NOMO-1 treated with DMSO at 0.1 percent for 48 hours (cell line): ENCODE data around the gene CLIC5.
A peak's percentile ranks its signal among the peaks of the same experiment; 100 is the strongest.

ENCODE experiments used
- DNase-seq: peaks from one replicate; lab custom pipeline; 2025; ENCODE audit not compliant: unreplicated experiment; lab: John Stamatoyannopoulos, UW

The CLIC5 gene

DNA sequence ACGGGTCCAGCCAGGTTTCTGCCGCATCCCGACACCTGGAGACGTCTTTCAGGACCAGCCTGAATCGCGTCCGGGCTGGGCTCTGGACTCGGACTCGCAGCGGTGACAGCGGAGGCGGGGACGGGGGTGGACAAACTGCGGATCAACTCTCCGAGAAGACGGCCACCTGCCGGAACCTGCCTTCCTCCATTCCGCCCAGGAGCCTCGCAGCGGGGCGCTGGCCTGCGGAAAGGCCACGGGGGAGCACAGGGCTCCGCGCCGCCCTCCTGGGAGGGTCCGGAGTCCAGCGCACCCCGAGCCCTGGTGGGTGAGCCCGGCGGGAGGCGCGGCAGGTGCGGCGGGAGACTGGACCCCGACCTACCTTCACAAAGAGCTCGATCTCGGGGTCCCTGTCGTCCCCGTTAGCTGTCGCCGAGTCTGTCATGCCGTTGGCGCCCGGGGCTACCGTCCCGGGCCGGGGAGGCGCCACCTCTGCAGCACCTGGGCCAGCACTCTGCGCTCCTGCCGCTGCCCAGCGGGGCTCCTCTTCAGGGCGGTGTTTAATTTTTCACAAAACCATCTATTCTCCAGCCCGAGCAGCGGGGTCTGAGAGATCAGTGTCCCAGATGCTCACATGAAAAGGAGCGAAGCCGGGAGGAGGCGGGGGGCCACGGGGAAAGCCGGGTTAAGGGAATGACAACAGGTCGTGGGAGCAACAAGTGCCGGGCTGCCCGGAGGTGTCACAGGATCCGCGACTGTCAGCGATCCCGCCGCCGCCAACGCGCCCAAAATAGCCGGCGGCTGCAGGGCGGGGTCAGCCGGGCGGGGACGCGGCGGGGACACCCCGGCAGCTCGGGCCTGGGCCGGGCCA lies at the start of gene CLIC5:
Gene CLIC5, minus strand, starts transcription at position 742 of the 850 bp plus-strand sequence. Its CDS starts 318 bp downstream, at position 424.
- DNase-seq = no peak

DNA sequence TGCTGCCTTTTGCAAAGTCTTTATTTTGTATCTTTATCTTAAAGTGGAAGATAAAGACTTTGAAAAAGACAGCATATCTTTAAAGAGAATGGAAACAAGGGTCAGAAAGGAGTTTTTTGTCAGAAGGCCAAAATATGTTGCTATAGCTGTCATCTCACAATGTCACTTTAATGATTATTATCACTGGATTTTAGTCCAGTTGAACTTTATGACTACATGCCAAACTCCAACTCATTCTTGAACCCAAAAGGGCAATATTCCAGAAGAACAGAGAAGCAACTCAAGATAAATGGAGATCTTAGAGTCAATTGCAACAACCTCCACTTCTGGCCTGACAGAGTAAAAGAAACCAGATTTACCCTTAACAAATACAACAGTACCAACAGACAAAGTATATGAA lies 47.3 kb upstream of the CLIC5 start:
- DNase-seq = no peak

DNA sequence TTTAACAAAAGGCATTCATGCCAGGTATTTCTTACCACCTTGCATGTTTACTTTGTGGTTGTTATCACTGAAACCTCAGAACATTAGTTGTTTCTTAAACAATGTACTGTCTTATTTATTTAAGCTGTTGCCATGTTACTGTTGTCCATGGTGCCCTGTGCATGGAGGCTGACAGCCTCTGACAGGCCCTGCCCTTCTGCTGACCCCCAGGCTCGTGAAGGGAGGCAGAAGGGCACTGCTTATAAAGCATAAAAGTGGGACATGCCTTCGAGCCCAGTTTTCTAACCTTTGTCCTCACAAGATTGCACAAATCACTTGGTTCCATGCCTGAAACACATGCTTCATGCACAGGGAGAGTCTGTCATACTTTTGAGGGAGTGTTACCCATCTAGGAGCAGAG lies 46.7 kb upstream of the CLIC5 start:
- DNase-seq = no peak

DNA sequence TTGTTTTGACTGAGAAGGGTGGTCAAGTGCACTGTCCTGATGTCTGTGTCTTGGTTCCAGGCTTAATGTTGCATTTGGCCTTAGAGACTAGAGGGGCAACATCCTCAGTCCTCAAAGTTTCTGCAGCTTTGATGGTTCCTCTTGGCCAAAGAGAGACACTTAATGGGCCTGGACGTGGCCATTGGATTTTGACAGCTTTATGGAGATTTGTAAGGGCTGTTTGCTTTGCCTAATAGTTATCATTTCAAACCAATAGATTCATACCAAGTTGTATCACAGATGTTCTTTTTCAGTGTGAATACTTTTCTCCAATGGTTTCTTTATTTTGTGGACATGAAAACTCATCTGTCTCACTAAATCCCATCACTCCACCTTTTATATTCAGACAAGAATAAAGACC lies 45.8 kb upstream of the CLIC5 start:
- DNase-seq = no peak

DNA sequence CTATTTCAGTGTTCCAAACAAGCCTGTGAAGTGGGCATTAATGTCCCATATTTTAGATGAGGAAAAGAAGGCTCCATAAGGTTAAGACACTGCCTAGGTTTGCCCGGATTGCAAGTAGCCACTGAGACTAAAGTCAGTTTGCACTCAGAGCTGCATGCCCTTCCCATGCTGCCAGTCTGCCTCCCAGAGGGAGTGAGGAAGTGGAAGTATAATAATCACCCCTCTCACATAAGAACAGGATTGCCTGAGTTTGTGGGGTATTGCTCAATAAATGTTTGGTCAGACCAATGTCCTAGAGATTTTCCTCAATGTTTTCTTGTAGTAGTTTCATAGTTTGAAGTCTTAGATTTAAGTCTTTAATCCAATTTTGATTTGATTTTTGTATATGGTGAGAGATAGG lies 43.9 kb upstream of the CLIC5 start:
- peak; percentile 46 for DNase-seq

DNA sequence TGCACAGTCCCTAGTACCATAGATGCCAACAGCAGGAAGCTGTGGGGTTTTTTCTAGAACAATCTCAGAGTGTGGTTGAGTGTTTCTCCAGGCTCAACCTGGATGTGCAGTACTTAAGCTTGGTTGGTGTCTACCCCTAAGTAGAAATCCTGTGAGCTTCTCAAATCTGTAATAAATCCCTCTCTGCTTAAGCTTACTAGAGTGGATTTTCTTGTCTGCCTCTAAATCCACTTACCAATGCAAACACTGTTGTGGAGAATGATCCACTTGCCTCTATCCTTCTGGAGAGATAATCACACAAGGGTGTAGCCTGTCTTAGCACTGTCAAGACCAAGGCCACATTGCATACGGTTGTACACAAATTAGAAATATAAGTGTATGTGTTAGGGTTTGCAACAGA lies 43.3 kb upstream of the CLIC5 start:
- peak; percentile 2 for DNase-seq

DNA sequence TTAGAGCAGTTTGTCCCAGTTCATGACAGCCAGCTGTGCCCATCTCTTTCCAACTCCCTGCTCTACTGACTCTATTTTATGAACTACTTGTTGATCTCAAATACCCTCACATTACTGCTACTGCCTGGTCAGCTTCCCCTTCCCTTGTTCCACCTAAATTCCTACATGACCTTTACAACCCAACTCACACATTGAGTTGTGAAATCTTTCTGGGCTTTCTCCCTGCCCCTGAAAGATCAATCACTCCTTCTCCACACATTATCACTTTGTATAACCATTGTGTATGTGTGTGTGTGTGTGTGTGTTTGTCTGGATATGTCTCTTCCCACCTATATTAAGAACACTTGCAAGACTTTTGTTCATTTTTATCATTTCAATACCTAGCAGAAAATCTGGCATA lies 42.1 kb upstream of the CLIC5 start:
- DNase-seq = no peak

DNA sequence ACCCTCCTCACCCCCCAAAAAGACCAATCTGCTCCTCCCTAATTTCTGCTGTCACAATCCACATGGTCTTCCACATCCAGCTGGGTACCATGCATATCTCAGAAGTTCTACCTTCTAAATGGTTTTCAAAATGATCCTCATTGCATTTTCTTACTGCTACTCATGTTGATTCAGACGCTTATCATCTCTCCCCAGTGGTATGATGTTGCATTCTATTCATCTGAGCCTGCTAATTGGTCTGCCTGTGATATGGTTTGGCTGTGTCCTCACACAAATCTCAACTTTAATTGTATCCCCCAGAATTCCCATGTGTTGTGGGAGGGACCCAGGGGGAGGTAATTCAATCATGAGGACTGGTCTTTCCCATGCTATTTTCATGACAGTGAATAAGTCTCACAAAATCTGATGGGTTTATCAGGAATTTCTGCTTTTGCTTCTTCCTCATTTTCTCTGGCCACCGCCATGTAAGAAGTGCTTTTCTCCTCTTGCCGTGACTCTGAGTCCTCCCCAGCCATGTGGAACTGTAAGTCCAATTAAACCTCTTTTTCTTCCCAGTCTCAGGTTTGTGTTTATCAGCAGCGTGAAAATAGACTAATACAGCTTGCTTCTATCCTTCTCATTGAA lies 41.4 kb upstream of the CLIC5 start:
- no peak for DNase-seq

DNA sequence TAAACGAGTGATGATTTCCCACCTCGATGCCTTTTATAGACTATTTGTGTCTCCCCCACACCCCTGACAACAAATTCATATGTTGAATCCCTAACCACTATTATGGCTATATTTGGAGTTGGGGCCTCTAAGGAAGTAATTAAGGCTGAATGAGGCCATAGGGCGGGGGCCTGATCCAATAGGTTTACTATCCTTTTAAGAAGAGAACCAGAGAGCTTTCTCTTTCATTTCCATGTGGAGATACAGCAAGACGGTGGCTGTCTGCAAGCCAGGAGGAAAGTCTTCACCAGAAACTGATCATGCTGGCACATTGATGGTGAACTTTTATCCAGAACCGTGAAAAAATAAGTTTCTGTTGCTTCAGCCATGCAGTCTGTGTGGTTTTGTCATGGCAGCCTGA lies 38.9 kb upstream of the CLIC5 start:
- peak; percentile 48 for DNase-seq

DNA sequence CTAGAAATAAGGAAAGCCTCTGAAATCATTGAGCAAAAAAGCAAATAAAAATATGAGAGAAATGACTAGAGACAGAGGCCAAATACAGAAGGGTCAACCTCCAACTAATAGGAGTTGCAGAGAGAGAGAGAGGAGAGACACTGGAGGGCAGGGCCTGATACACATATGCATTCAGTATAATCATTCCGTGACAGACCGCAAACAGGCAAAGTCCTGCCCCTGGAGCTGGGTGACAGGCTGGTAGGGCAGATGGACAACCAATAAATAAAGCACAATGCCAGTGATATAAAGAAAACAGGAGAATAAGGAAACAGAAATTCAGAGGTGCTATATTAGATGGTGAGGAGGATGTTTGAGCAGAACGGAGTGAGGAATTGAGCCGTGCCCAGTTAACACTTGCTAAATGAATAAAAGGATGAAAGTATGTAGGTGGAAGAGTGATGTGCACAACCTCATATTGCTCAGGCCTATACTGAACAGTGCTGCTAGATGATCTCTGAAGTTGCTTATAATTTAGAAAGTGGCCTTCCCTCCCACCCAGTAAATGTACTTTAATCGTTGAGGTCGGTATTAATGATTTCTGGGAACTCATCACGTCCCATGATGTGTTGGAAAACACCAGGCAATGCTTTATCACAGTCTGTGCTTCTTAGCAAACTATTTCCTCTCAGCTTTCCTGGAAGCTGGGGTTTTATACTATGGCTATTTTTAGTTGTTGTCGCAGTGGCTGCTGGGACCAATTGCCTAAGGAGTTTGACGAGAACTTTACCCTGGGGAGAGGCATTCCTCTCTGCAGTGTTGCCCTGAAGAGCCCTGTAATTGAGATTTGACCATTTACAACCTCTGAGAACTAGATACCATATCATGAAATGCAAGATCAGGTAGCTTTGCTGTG lies 37.6 kb upstream of the CLIC5 start:
- DNase-seq = no peak

DNA sequence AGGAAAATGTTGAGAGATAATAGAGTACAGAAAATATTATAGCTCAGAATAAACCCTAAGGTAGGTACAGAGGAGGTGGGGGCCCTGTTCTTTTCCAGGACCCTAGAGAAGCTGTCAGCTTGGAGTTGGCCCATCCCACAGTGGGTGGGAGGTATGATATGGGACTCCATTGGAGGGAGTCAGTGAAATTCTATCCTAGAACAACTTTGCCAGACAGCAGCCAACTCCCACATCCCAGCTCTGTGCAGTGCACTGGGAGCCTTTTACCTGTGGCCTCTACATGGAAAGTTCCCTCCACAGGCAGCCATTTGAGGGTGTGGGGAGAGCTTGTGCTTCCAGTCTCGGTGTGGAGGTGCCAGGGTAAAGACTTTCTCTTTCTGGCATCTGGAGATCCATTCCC lies 36.8 kb upstream of the CLIC5 start:
- DNase-seq = no peak

DNA sequence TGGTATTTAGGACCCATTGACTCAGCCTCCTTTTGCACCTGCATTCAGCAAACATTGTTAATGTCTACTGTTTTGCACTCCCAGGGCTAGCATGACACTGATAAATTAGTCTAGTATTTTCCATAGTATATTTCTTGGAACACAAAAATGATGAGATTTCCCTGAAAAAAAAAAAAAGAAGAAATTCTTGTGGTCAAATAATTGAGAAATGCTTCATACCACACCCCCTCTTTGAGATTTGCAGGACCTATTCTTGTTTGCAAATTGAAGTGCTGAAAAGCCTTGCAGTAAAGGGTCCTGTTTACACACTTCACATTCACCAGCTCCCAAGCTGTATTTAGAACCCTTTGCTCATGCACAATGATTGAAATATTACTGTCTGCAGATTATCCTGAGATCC lies 36.3 kb upstream of the CLIC5 start:
- DNase-seq = no peak

DNA sequence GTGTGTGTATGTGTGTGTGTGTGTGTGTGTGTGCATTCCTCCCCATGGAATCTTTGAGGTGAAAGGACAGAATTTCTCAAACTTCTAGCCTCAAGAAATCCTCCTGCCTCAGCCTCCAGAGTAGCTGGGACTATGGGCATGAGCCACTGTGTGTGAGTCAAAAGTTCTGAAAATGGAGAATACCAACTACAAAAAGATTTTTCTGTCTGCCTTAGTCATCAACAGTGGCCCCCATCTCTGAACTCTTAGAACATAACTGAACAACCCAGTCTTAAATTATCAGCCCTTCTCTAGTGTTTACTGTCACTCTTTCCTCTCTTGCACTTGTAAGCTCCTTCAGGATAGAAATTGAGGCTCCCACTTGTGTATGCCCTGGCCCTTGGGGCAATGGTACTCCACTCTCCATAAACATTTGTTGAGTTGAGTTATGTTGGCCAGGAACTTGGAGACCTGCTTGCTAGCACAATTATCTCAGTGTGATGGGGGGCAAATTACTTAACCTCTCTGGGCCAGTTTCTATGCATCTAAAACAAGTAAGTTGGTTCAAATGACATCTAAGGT lies 35.3 kb upstream of the CLIC5 start:
- DNase-seq = no peak

DNA sequence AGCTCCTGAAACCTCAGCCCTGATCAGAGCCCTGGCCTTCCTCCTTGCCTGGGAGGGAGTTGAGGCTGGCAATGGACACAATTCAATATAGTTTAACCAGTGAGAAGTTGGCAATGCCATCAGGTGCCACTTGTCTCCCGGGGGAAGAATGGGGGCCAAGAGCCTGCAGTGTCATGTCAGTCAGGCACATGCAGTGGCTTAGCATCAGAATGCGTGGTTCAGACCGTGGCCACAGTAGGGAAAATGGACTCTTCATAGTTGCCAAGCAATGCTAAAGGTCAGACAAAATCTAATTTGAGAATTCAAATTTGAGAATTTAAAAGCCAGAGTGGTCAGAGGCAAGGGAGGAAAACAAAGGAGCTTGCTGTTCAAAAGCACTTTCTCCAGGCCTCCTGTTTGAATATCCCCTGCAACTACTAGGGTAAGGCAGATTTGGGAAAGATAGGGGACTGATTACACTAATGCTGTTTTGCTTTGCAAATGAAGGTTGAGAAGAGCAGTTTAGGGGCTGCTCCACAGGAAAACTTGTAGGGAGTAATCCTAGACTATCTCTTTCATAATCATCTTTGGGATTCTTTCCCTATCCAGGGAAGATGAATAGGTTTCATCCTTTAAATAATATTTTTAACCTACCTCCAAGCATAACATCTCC lies 33.1 kb upstream of the CLIC5 start:
- DNase-seq = no peak

DNA sequence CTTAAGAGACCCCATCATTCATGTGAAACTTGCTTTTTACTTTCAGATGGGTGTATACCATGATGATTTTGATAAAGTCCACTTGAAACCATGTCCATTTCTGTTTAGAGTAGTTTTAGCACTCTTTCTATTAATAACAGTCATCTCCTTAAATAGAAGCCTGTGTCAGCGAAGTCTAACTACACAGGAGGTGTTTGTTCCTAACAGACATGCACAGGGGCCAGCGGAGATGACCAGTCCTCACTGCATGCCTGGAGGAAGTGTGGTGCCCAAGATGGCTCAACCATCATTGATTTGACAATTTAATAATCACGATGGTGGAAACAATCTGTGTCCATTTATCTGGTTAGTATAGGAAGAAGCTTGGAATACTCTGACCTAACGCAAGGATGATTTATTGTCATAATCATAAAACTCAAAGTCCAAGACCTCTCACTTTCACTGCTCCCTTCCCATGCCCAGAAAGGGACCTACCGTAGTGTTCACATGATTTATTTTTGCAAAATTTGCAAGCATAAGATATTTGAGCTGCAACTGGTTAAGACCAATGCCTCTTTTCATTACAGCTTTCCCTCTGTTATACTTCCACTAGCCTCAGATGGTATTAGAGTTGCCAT lies 31.0 kb upstream of the CLIC5 start:
- DNase-seq = no peak

DNA sequence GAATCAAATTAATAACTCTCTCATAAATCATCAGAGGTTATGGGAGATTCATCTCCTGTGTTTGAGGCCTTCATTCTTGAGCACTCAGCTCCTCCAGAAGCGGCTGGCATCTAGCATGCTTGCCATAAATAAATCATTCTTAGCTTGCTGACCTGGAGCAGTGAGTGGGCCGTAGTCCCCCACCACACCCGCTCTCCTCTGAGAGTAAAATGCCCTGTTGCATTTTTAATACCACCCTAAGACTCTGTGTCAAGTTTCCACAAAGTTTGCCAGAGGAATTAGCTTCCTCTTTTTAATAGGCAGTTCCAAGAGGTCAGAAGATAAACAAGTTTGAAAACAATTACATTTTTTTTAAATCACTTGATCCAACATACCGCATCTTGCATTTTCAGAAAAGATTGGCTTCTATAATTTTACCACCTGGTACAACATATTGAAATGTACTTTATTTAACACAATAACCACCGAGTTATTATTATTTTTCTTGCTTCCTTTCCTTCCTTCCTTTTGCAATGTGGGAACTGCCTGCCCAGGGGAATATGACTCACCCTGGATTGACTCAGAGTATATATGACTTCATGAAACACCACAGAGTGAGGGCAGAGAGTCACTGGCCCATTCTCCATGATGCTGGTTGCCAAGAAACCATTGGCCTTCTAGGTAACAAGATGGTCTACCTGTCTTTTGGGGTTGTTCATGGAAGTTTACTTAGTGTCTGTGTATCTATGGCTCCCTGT lies 29.4 kb upstream of the CLIC5 start:
- peak; percentile 48 for DNase-seq

DNA sequence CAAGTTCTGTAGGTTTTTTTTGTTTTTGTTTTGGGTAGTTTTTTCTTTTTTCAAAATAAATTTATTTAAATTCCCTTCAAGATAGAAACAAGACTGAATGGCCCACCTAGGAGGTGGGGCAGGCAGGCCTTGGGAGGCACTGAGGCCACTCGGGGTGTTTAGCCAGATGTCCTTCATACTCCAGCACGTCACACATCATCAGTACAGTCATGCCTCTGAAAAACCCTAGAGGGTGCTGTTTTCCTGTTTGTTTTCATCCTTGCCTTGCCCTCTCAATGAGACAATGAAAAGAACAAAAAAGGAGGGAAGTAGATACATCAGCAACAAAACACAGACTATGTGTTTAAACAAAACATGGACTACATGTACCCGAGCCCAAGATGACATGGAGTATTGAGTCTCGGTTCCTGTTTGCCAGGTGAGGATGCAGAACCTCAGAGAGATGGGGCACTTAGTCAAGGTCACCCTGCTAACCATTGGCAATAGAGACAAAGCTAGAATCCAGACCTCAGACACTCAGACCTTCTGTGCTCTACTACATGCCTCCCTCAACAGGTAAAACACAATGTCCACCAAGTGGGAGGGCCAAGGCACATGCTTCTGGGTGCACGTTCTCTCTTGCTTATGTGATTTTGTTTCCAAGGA lies 26.8 kb upstream of the CLIC5 start:
- DNase-seq = peak; percentile 75

DNA sequence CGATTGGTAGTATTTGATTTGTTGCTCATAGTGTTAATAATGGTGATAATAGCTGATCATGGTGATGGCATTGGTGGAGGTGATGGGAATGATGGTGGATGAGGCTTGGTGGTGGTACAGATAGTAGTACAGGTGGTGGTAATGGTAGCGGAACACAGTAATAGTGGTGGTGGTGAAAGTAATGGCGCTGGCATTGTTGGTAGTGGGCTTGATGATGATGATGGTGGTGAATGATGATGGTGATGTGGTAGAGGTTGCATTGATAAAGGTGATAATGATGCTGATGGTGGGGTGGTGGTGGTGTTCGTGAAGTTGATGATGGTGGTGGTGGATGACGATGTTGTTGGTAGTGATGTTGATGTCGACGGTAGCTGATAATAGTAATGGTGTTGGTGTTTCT lies 24.6 kb upstream of the CLIC5 start:
- no peak for DNase-seq

DNA sequence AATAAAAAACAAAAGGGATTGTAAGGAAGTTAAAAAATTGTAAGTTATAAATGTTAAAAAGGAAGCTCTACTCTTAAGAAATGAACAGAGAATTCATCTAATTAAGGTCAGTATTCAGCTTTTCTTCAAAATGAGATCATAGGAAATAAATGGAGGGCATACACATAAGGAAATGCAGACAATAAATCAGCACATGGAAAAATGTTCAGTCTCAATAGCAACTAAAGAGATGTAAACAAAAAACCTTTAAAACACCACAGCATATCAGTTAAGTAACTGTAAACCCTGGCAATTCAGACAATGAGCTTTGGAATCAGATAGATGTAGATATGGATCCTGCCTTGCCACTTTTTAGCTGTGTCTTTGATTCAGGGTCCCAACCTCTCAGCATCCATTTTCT lies 24.0 kb upstream of the CLIC5 start:
- no peak for DNase-seq
